ENCODE measurements around the gene JAM3. TPM values are rescaled to one million over a fixed set of nuclear protein-coding genes. Genes with fewer than 3 reads are reported as not detected.
A peak's percentile ranks its signal among the peaks of the same experiment; 100 is the strongest.

Gene JAM3
- polyA plus RNA-seq, 4 donors, result 52.6 to 59.7 (median 57.0) TPM

DNA sequence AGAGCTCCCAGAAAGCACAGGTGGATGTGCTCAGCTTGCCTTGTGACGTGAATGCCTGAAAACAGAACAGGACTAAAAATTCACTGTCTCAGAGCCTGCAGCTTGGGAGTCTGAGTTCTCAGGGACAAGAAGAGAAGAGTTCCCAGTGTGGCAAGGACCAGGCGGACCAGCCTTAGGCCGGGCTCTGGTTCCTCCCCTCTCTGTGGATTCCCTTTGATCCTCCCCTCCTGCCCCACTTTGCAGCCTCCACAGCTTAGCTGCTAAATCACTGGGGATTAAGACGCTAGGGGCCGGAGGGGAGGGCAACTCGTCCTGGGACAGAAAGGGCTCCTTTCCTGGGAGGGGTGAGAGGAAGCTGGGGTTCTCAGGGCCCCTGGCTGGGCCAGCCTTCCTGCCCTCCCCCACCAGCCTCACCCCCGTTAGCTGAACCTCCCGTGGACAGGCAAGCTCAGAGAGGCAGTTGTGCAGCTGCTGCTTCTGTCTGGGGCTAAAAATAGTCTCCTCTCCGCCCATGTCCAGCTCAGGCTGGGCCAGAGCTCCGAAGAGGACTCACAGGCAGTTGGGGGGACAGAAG is 29.9 kb upstream of the JAM3 start:
- no peak for DNase-seq (ENCODE audit: low read depth in 4 of 4, low spot score in 3 of 4)

DNA sequence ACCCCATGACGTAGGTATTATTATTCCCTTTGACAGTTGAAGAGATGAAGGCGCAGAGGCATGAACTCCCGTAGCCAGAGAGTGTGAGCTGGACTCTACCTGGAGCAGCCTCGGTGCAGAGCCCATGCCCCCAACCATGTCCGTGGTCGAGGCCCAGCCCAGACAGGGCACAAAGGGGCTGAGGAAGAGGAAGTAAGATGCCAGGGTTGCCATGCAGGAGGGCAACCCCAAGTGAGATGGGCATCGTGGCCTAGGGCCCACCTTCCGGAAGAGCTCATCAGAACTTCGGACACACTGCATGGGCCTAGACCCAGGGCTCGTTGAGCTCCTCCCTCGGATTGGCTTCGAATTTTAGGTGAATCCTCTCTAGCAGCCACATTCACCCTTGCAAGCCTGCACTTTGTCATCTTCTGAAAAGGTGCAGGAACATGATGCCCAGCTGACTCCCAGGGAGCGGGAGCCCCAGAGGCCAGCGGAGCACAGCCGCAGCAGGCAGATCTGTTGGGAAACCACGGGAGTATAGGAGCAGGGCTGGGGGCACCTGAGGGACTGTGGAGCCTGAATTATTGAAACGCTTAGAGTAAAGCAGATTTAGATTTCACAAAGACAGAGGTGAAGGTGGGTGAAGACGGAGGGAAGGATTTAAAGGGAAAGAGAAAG is 29.0 kb upstream of the JAM3 start:
- no peak for DNase-seq (ENCODE audit: low read depth in 4 of 4, low spot score in 3 of 4)

DNA sequence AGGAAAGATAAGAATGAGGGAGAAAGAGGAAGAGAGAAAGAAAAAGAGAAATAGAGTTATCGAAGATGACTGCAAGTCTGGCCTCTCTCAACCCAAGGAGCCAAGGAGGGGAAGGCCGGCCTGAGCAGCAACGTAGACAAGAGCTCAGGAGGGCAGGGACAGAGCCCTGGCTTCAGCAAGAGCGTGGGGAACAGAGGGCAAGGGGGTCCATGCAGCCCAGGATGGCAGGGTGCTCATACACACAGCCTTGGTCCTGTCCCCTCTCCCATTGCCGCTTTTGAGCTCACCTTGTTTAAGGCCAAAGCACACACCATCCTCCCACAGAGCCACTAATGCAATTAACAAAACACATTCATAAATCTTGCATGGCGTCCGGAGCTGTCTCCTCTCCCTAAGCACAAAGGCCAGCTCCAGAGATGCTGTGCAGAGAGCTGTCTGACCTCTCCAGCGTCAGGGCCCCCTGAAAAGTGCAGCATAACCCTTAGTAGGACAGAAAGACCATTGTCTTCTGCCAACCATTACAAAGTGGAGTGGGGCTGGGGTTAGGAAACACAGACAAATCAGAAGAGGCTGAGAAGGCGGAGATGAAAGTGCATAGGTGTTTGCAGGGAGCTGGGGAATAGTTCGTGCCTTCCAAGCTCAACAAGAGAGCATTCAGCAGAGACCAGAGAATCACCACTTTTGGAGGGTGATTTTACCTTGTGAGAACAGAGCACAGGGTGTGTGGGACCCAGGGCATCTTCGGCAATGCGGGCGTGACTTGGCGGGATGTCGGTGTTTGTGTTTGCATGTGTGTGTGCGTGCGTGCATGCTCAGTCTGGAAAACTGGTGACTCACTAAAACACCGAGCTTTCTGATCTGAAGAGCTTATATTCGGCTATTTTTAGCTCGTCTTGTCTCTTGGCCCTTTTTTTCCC is 28.2 kb upstream of the JAM3 start:
- no peak for DNase-seq (ENCODE audit: low read depth in 4 of 4, low spot score in 3 of 4)

DNA sequence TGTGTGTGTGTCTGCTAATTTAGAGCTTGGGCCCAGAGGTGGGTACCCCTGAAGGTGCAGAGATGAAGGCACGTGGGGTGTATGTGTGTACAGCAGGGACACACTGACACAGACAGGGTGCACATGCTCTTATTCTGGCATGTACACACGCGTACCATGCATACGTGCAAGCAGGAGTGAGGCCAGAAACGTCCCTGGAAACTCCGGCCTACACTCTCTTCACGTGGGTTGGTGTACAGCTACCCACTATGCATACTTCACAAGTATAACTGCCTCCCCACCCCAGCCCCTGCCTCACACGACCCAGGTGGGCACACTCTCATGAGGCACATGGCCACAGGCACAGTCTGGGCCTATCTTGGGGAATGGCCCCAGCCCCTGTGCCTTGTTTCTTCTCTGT is 27.5 kb upstream of the JAM3 start:
- no peak for DNase-seq (ENCODE audit: low read depth in 4 of 4, low spot score in 3 of 4)

- DNase-seq (ENCODE audit: low read depth in 4 of 4, low spot score in 3 of 4), result no peak
These were observed 26.8 kb upstream of the JAM3 start for GRCh38 chr11:134041791-134042696.

DNA sequence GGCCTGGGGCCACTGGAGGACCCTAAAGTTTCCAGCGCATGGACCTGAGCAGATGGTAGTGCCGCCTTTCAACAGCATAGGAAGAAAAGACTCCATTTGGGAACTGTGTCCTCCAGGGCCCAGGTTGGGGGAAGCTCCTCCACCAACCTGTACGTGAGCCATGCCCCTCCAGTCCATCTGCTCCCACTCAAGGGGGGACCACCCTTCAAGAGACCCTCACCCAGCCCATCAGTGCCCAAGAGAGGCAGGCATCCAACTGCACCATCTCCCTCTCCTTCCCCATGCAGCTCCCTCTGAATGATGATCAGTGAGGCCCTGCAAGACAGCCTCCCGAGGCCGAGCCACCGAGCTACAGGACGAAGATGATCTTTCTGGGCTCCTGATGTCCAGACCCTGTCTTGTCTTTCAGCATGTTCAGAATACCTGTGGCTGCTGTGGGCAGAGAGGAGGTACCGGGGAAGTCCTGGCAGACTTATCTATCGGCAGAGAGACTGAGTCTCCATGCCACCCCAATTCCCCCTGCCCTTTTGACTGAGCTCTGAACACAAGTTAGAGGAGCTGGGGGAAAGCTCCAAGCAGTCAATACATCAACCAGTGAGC is 25.0 kb upstream of the JAM3 start:
- no peak for DNase-seq (ENCODE audit: low read depth in 4 of 4, low spot score in 3 of 4)

- no peak for DNase-seq (ENCODE audit: low read depth in 4 of 4, low spot score in 3 of 4)
These were observed 24.2 kb upstream of the JAM3 start for GRCh38 chr11:134044514-134045284.

- no peak for DNase-seq (ENCODE audit: low read depth in 4 of 4, low spot score in 3 of 4)
These were observed 22.9 kb upstream of the JAM3 start for GRCh38 chr11:134045799-134046635.

DNA sequence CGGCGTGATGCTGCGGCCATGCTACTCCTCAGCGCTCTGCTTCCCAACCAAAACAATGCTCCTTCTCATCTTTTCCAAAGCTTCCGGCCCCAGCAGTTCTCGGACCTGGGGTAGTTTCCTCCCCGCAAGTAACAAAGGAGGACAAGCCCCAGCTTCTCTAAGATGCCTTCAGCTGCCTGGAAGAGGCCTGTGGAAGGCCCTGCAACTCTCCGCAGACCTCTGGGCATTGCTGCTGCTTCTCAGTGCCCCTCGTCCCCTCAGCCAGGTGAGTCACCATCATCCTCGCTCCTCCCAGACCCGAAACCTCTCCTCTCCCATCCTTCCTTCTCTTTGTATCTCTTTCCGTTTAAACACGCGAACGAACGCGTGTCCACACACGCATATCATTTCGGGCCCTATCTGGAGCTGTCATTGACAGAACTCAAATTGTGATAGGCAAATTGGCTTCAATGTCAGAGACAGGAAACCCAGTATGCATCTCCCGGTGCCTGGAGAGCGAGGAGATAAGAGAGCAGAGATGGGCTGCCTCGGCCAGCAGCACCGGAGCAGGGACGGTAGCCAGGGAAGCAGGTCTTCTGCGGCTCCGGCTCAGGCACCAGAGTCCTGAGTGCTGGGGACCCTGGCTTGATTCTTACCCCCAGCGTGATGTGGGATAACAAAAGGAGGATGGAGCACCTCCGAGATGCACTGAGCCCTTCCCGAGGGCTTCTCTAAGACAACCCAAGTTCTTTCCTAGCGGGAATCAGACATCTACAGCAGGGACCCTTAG is 22.0 kb upstream of the JAM3 start:
- no peak for DNase-seq (ENCODE audit: low read depth in 4 of 4, low spot score in 3 of 4)

- DNase-seq (ENCODE audit: low read depth in 4 of 4, low spot score in 3 of 4), result no peak
These were observed 21.3 kb upstream of the JAM3 start for GRCh38 chr11:134047586-134047999.

- no peak for DNase-seq (ENCODE audit: low read depth in 4 of 4, low spot score in 3 of 4)
These were observed 20.8 kb upstream of the JAM3 start for GRCh38 chr11:134048028-134048427.

DNA sequence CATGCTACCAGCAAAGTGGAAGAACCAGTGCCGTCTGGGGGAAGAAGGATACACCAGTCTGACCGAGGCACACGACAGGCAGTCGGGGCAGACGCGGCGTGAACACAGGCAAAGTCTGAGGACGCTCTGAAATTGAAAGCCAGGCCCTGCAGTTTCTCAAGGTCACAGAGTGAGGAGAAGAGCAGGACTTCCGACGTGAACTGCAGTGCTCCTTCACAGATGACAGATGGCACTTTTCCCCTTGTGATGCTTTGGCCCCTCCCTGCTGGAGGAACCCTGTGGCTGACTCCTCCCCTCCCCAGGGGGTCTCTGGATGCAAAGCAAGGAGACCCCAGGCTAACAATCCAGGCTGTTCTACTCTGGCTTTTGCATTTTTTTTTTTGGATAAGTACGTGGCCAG is 19.6 kb upstream of the JAM3 start:
- no peak for DNase-seq (ENCODE audit: low read depth in 4 of 4, low spot score in 3 of 4)

- DNase-seq (ENCODE audit: low read depth in 4 of 4, low spot score in 3 of 4), result peak in 1 of 4 donors; percentile 52
These were observed 18.1 kb upstream of the JAM3 start for GRCh38 chr11:134050541-134051383.

DNA sequence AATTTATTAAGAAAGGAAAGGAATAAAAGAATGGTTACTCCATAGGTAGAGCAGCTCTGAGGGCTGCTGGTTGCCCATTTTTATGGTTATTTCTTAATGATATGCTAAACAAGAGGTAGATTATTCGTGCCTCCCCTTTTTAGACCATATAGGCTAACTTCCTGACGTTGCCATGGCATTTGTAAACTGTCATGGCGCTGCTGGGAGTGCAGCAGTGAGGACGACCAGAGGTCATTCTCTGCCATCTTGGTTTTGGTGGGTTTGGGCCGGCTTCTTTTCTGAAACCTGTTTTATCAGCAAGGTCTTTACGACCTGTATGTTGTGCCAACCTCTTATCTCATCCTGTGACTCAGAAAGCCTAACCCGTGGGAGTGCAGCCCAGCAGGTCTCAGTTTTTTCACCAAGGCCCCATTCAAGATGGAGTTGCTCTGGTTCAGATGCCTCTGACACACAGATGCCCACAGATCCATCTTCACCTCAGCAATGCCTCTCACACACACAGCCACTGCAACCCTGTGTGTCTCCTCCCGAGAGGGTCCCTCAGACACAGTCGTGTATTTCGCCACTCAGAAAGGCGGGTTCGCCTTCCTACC is 16.4 kb upstream of the JAM3 start:
- no peak for DNase-seq (ENCODE audit: low read depth in 4 of 4, low spot score in 3 of 4)

DNA sequence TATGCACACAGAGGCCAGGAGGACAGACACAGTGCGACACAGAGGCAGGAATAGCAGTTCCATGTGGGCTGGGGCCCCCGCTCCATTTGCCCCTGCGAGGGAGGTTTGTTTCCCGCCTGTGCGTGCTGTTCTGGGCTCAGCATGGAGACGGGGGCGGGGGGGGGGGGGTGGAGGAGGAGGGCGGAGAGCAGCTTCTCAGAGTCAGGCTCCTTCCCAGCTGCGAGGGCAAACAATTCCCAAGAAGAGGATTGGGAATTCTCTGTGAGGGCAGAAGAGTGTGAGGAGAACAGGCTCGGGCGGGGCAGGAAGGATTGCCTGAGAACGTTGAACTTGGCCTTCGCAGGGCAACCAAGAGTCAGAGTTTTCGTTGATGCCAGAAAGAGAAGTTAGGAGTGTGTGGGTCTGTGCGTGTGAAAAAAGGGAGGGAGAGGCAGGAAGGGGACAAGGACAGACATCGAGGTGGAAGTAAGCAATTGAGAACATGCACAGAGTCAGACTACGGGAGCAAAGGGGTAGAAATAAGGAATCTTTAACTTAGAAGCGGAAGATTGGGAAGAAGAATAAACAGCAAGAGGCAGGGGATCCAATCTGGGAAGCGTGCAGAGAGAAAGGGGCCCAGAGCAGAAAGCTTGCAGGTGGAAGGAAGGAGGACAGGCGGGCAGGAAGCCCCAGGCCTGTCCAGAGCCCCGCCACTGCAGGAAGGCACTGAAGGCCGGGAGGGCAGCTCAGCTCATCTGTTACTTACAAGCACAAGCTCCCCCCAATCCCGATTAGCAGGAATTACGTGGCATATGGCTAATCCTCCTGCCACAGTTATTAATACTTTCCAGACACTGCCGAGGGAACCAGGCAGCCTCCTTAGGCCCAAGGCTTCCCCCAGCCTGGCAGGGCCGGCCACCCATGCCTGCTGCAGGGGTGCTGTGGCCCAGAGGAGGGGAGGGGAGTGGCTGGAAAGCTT is 15.6 kb upstream of the JAM3 start:
- DNase-seq (ENCODE audit: low read depth in 4 of 4, low spot score in 3 of 4), result no peak
